ENCODE data around the gene BORCS5. TPM values are rescaled to one million over a fixed set of nuclear protein-coding genes. Genes with fewer than 3 reads are reported as not detected.

Gene BORCS5
- total and polyA plus RNA-seq, 2 donors (not counting 1 experiment from before 2014, with no cell fraction given): 11.9 to 46.2 TPM

DNA sequence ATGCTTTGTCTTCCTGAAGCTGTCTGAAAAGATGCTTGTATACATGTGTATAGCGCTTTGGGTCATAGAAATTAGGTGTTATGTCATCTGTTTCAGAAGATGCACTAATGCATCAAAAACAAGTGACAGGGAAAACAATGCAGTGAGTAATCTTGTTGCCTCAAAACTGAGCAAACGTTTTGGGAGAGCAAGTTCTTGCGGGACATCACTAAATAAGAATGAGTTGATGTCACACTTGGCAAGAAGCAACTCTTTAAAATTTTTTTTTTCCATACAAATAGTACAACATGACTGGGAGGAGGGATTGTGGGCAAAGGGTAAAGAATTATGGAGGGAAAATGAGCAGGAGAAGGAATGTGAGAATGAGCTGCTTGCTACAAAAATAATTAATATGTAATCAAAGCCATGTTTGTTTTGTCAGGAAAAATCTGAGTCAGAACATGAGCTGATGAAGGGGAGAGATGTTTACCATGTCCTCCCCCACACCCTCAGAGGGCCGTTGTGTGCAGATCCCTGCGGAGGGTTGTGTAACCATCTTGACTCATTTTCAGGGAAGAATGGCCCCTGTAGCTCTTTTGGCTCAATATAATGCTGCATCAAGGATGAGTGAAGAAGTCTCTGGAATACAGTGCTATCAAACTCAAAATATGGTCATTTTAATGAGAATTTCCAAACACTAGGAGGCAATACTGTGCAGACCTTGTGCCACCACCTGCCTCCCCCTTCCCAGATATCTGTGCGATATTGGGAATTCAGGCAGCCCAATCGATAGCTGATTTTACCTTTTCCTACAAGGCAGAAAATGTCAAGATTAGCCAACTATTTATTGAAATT, 41.4 kb downstream of the BORCS5 start:
- Histone ChIP-seq H4K20me1 (ENCODE audit: control insufficient read depth, insufficient read depth, low read length, poor library complexity, severe bottlenecking) (no peaks in the 10 kb centered on the region), H3K9ac (ENCODE audit: low read length) (no peak overlapping the region), H3K4me1 (ENCODE audit: control insufficient read depth in 2 of 2, insufficient read depth in 2 of 2, low read length in 2 of 2) (no peaks in the 10 kb centered on the region), H3K4me2 (replicated peaks; ENCODE audit: low read depth, low read length, poor library complexity, severe bottlenecking) (no peak overlapping the region), H3K27me3 (replicated peaks in 1 of 4; ENCODE audit: control extremely low read depth in 1 of 4, control insufficient read depth in 3 of 4, insufficient read depth in 4 of 4, low read length in 3 of 4) (no peaks in the 10 kb centered on the region), H2AFZ (ENCODE audit: insufficient read depth, low read depth, low read length, poor library complexity, severe bottlenecking) (no peak overlapping the region), H3K36me3 (replicated peaks in 1 of 2; ENCODE audit: control extremely low read depth in 1 of 2, control insufficient read depth in 1 of 2, extremely low read depth in 1 of 2, insufficient read depth in 2 of 2, low read length in 1 of 2) (peaks cover 3 to 4% of the 10 kb centered on the region in 2 experiments), H3K4me3 (ENCODE audit: control extremely low read depth in 1 of 5, extremely low read depth in 1 of 5, insufficient read depth in 1 of 5, low read depth in 2 of 5, low read length in 4 of 5) (no peak overlapping the region), H3K79me2 (ENCODE audit: control insufficient read depth, insufficient read depth, low read length) (peaks cover 14% of the 10 kb centered on the region), H3K27ac (ENCODE audit: low read length in 2 of 2) (no peak overlapping the region), H3K9me3 (ENCODE audit: control extremely low read depth in 1 of 3, control insufficient read depth in 2 of 3, insufficient read depth in 1 of 3, low read length in 2 of 3) (no peaks in the 10 kb centered on the region)
- no peak overlapping the region for H3K4me3 Mint-ChIP-seq
- no peak for TF ChIP-seq CTCF (IDR thresholded peaks at IDR 0.05)
- no peak for TF ChIP-seq EZH2 (IDR thresholded peaks at IDR 0.05; ENCODE audit: borderline replicate concordance, insufficient read depth, low read depth, low read length, poor library complexity, severe bottlenecking)
- ATAC-seq (ENCODE audit: low read depth) (no peak), DNase-seq (no peak)
- 100% methylated on average over 1 of the region's 7 CpGs for WGBS (ENCODE audit: insufficient coverage)
- peaks cover 2% of the 10 kb centered on the region for H3K9me3 Mint-ChIP-seq (ENCODE audit: insufficient read depth)
- intact Hi-C loops (cut with micrococcal nuclease): no loop called here
- H3K27ac Mint-ChIP-seq: no peak overlapping the region
- ChIA-PET POLR2A (no interaction called here), CTCF (interaction anchor here (1.4 kb wide), 1 partner anchor 166 kb away, joined by 3 read pairs; no protein-coding TSS in a partner anchor)
- H3K4me1 Mint-ChIP-seq: peaks cover 4% of the 10 kb centered on the region
- no peaks in the 10 kb centered on the region for H3K27me3 Mint-ChIP-seq

DNA sequence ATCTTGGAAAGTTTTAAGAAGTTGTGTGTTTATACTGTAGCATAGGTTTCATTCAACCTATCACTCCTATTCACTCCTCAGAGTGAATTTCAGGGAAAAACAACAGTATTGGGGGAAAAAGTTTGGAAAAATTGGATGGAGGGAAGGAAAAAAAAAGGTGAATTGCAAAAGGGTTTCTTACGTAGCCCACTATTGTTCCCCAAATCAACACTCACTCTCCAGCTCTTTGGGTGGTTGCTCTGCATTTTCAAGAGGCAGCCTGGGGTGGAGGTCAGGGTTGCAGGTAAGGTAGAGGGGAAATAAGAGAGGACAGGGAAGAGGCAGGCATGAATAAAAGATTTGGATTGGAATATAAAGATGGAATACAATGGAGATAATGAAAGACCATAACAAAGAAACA, 42.3 kb downstream of the BORCS5 start:
- Histone ChIP-seq H3K4me3 (ENCODE audit: control extremely low read depth in 1 of 5, extremely low read depth in 1 of 5, insufficient read depth in 1 of 5, low read depth in 2 of 5, low read length in 4 of 5) (no peak overlapping the region), H3K9me3 (ENCODE audit: control extremely low read depth in 1 of 3, control insufficient read depth in 2 of 3, insufficient read depth in 1 of 3, low read length in 2 of 3) (no peaks in the 10 kb centered on the region), H3K4me2 (replicated peaks; ENCODE audit: low read depth, low read length, poor library complexity, severe bottlenecking) (no peak overlapping the region), H4K20me1 (ENCODE audit: control insufficient read depth, insufficient read depth, low read length, poor library complexity, severe bottlenecking) (no peaks in the 10 kb centered on the region), H3K79me2 (ENCODE audit: control insufficient read depth, insufficient read depth, low read length) (peaks cover 14% of the 10 kb centered on the region), H3K27ac (ENCODE audit: low read length in 2 of 2) (no peak overlapping the region), H3K9ac (ENCODE audit: low read length) (no peak overlapping the region), H3K27me3 (replicated peaks in 1 of 4; ENCODE audit: control extremely low read depth in 1 of 4, control insufficient read depth in 3 of 4, insufficient read depth in 4 of 4, low read length in 3 of 4) (no peaks in the 10 kb centered on the region), H2AFZ (ENCODE audit: insufficient read depth, low read depth, low read length, poor library complexity, severe bottlenecking) (no peak overlapping the region), H3K4me1 (ENCODE audit: control insufficient read depth in 2 of 2, insufficient read depth in 2 of 2, low read length in 2 of 2) (no peaks in the 10 kb centered on the region), H3K36me3 (replicated peaks in 1 of 2; ENCODE audit: control extremely low read depth in 1 of 2, control insufficient read depth in 1 of 2, extremely low read depth in 1 of 2, insufficient read depth in 2 of 2, low read length in 1 of 2) (peaks cover 3 to 4% of the 10 kb centered on the region in 2 experiments)
- intact Hi-C loops (cut with micrococcal nuclease): no loop called here
- Mint-ChIP-seq H3K27ac (no peak overlapping the region), H3K27me3 (no peaks in the 10 kb centered on the region), H3K4me1 (peaks cover 4% of the 10 kb centered on the region), H3K4me3 (no peak overlapping the region), H3K9me3 (ENCODE audit: insufficient read depth) (peaks cover 2% of the 10 kb centered on the region)
- TF ChIP-seq CTCF (IDR thresholded peaks at IDR 0.05) (no peak), EZH2 (IDR thresholded peaks at IDR 0.05; ENCODE audit: borderline replicate concordance, insufficient read depth, low read depth, low read length, poor library complexity, severe bottlenecking) (no peak)
- DNase-seq (no peak), ATAC-seq (ENCODE audit: low read depth) (no peak)
- CTCF ChIA-PET: interaction anchor here (1.4 kb wide), 1 partner anchor 166 kb away, joined by 3 read pairs; no protein-coding TSS in a partner anchor
- POLR2A ChIA-PET: no interaction called here
- WGBS (ENCODE audit: insufficient coverage): no CpG with 5 or more reads among the region's 1 CpG
